ENCODE results near the gene RACGAP1.

Gene RACGAP1

GRCh38 chr12:49954863-49955830, 70.1 kb downstream of the RACGAP1 start:
- no peak for DNase-seq (ENCODE audit: low spot score)

DNA sequence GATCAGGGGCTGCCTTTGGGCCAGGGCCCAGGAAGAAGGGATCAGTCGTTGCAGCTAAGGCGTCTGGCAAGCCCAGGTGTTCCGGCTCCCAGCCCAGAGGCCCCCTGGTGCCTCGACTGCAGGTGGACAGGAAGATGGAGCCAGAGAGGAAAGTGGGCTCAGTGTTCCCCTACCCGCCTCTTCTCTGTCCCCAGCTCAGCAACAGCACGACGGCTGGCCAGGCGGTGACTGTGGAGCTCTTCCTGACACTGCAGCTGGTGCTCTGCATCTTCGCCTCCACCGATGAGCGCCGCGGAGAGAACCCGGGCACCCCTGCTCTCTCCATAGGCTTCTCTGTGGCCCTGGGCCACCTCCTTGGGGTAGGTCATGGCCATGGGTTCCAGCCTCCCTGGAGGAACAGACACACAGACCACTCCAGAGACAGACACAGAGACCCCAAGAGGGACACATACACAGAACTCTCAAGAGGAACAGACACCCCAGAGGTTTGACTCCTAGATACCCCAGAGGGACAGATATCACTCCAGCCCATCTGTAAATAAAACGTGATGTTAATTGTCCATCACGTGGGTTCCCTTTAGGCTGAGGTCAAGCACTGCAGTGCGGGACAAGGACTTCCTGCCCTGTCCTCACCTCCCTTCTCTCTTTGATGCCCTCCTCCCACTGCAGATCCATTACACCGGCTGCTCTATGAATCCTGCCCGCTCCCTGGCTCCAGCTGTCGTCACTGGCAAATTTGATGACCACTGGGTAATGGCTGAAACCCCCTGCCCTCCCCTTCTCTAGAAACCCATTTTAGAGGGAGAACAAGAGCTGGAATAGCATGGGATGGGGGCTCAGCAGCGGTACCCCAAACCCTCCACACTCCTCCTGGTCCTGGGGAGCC, 71.1 kb downstream of the RACGAP1 start:
- DNase-seq (ENCODE audit: low spot score): no peak

GRCh38 chr12:49953151-49953550, 72.1 kb downstream of the RACGAP1 start:
- no peak for DNase-seq (ENCODE audit: low spot score)

DNA sequence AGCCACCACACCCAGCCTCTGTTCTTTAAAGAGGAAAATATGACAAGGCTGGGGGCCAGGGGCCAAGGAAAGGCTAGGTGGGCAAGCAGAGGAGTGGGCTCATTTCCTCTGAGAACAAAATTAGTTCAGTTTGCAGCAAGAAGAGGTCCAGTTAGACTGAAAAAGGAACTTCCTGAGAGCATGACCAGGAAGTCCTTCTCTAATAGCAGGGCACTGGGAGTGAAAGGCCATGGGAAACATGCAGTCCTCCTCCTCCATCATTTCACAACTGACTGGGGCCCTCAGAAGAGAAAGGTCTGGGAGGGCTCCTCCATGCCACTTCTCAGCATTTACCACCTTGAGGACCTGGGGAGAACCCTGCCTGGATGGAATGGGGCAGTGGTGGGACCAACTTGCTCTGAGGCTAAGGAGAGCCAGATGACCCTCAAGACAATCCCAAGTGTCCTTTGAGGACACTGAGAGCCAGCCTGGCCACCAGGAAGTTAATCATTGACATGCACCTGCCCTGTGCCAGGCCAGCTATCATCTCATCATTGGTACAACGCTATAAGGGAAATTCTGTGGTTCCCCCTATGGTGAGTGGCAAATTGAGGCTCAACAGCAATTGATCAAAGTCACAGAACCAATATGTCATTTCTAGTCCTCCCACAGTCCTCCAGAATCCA, 72.8 kb downstream of the RACGAP1 start:
- no peak for DNase-seq (ENCODE audit: low spot score)

GRCh38 chr12:49951411-49952240, 73.7 kb downstream of the RACGAP1 start:
- no peak for DNase-seq (ENCODE audit: low spot score)

GRCh38 chr12:49950273-49951251, 74.7 kb downstream of the RACGAP1 start, which contains the start of gene AQP2:
TSS of gene AQP2 (plus strand) at chr12:49950737. CDS start at chr12:49950831, 94 bp downstream.
- no peak for DNase-seq (ENCODE audit: low spot score)

DNA sequence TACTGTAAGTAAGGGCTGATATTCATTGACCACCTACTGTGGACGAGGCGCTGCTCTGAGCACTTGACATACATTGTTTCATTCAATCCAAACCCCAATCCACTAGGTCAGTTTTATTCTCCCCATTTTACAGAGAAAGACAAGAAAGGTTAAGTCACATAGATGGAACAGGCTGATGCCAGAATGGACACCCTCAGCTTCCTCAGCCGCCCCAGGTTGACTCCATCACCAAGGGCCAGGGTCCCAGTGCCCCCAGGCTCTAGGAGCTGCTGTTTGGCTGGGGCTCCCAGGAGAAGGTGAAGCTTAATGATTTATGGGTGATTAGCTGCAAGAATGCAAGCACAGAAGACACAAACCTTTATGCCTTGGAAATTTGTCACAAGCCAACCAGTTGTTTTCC, 75.4 kb downstream of the RACGAP1 start:
- no peak for DNase-seq (ENCODE audit: low spot score)

DNA sequence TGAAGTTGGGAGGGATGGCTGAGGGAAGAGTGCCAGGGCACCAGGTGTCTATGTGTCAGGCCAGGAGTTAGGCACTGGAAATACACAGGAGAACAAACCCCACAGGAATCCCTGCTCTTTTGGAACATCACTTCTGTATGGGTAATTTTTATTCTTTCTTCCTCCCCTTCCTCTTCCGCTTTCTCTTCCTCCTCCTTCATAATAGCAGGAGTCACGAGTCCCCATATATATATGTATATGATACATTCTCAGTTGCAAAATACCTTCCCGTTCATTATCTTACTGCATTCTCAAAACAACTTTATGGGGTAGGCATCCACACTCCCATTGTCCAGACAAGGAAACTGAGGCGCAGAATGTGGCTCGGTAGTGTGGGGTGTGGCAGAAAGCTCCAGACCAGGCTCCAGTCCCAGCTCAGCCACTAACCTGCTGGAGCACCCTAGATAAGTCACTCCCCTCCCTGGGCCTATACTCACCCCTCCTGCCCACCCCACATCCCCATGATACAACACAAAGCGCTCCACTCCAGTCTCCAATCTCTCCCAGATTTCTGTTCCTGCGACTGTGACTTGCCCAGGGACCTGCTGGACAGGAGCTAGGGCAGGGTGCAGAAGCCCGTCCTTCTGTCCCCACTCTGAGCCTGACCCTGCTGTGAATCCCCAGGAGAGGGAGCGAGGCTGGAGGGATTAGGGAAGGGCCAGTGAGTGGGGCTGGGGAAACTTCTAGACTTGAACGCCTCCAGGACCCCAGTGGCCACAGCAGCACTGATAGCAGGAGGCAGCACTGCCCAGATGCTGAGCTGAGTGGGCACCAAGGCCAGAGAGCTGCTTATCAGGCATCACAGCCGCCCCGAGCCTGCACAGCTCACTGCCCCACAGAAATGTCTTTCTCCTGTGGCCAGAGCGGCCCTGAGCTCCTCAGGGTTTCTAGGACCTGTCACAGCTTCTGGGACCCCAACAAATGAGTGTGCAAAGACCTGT, 76.1 kb downstream of the RACGAP1 start:
- no peak for DNase-seq (ENCODE audit: low spot score)

DNA sequence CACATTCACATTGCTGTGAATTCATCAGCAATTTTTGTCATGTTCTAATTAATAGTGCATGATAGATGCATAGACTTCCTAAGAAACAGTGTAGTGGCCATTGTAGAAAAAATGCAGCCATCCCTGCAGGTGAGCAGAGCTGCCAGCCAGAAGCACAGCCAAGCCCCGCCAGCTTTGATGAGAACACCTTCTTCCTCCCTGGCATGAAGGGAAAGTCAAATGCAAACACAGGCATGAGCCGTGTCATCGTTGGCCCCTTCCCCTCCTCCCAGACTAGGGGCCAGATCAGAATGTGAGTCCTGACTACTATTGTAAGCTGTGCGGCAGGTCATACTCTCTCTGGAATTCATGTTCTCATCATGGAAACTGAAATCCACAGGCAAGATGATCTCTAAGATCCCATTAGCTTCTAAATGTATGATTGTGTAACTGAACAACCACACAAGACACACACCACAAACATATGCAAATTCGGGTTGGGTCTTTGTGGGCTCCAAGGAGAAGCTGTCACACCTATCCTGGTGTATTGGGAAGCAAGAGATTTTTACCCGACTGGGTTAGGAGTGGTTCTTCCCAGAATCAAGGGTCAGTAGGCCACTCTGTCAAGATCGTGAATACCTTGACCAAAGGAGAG, 77.6 kb downstream of the RACGAP1 start:
- no peak for DNase-seq (ENCODE audit: low spot score)

DNA sequence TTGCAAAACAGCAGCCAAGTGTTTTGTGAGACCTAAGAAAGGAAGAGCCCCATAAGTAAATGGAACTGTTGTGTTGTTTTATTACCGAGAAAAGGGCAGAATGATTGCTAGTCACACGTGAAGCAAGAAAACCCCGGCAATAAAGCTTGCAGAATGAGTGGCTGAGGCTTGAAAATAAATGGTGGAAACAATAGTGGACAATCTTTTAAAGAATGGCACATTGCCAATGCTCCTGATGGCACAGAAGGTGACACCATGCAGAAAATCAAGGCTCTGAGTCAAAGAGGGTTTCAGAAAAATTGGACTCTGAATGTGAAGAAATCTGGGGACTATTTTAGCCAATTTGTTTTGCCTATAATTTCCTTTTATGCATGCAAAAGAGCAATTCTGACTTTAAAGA, 78.8 kb downstream of the RACGAP1 start:
- DNase-seq (ENCODE audit: low spot score): no peak

- no peak for DNase-seq (ENCODE audit: low spot score)
Observed at GRCh38 chr12:49946086-49946485, 79.2 kb downstream of the RACGAP1 start.

GRCh38 chr12:49945394-49946080, 79.8 kb downstream of the RACGAP1 start:
- peak; percentile 93 for DNase-seq (ENCODE audit: low spot score)

DNA sequence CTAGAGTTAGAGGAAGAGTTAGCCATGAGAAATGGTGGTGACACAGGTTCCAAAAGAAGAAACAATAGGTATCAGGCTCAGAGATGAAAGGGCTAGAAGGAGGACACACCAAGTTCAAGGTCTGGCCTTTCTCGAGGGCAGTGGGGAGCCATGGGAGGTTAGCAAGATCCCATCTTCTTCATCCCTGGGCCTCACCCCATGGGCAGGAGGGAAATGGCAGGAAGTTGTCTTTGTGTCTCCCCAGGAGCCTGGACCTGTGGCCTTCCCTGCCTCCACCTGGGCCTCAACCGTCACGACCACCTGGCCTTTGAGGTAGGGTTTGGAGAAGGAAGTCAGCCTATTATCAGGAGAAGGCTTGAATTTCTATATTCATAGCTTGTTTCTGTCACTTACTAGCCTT, 80.6 kb downstream of the RACGAP1 start:
- DNase-seq (ENCODE audit: low spot score): no peak

- no peak for DNase-seq (ENCODE audit: low spot score)
Observed at GRCh38 chr12:49944046-49944445, 81.2 kb downstream of the RACGAP1 start.

GRCh38 chr12:49943625-49943960, 81.7 kb downstream of the RACGAP1 start:
- no peak for DNase-seq (ENCODE audit: low spot score)

DNA sequence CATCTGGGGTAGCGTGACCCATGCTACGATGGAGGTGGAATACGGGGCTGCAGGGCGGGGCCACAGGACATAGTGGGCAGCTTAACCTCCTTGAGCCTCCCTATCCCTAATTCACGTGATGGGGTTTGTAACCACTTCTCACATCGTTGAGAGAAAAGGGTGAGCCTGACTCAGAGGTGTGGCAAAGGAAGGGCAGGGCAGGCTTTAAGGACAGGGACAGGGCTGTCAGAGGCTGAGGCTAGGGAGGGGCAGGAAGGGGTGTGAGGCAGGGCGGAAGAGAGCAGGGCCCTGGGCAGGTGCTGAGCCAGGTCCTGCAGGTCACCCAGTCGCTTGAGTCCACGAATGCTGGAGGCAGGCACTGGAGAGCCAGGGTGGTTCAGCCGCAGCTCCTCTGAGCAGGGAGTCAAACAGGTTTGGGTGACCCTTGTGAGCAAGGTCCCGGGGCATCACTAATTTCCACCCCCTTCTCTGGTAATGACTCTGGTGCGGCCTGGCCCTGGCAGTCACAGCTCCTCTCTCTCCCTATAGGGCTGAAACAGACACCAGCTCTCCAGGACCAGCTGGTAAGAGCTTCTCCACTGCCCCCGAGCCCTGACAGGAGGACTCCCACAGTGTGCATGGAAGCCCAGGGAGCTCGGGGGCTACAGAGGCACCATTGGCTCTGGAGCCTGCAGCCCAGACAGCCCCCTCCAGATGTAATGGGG, 82.2 kb downstream of the RACGAP1 start:
- no peak for DNase-seq (ENCODE audit: low spot score)

DNA sequence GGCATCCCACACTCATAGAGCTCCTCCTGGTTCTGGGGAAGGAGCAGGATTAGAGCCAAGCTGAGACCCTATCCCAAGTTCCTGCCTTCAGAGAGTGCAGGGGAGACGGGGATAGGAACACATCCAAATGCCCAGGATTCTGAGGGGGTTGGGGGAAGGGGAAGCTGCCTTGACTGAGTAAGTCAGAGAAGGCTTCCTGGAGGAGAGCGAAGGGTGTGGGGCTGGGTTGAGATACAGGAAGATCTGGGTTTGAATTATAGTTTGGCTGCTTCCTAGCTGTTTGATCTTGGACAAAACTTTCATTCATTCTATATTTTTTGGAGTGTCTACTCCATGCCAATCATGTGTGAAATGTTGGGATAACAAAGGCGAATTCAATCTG, 82.8 kb downstream of the RACGAP1 start:
- no peak for DNase-seq (ENCODE audit: low spot score)
